ENCODE measurements around the gene FAM83D. TPM values are rescaled to one million over a fixed set of nuclear protein-coding genes. Genes with fewer than 3 reads are reported as not detected.
"Not testable (repeated sequence)": the region's sequence is repeated elsewhere in the genome, so short reads cannot be mapped to it uniquely, and the experiment has no call there.

Gene FAM83D
- total and polyA plus RNA-seq, 2 of the 4 experiments (the other 2 are of a cell fraction) = 20.4 to 26.4 TPM

DNA sequence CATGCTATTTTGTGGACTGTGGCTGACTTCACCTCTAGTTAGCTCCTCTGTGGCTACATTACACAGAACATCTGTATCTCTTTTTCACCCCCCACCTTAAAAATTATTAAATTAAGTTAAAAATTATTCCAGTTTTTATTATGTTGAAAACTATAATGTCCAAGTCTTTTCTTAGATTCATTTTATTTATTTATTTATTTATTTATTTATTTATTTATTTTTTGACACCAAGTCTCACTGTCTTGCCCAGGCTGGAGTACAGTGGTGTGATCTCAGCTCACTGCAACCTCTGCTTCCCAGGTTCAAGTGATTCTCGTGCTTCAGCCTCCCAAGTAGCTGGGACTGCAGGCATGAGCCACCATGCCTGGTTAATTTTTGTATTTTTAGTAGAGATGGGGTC is 70.6 kb downstream of the FAM83D start:
- H2AFZ ChIP-seq (replicated peaks; ENCODE audit: low read length, poor library complexity); H4K5ac ChIP-seq (ENCODE audit: low read depth, low read length); intact Hi-C loops (cut with micrococcal nuclease); H2BK120ac ChIP-seq (ENCODE audit: low read depth, low read length); H4K20me1 ChIP-seq (ENCODE audit: insufficient read depth, low read length); H2AK9ac ChIP-seq (replicated peaks; ENCODE audit: low read depth, low read length, poor library complexity); dilution Hi-C loops (cut with HindIII; ENCODE audit: low sequenced_read_pairs, unreplicated experiment); ATAC-seq (ENCODE audit: low read depth); H3K4ac ChIP-seq (ENCODE audit: low read depth, low read length); CTCF ChIA-PET; H2BK20ac ChIP-seq (ENCODE audit: low read depth, low read length); POLR2A ChIA-PET (ENCODE audit: unreplicated experiment); in situ Hi-C loops (cut with MboI; ENCODE audit: low sequenced_read_pairs); H2AK5ac ChIP-seq (ENCODE audit: low read depth, low read length); H3K4me3 ChIP-seq (ENCODE audit: insufficient read depth, low read depth, low read length); H3K23ac ChIP-seq (ENCODE audit: low read depth, low read length); H3K9ac ChIP-seq (ENCODE audit: low read depth, low read length); H2BK15ac ChIP-seq (ENCODE audit: low read depth, low read length); H2BK5ac ChIP-seq (ENCODE audit: low read depth, low read length, poor library complexity, severe bottlenecking); H3K4me1 ChIP-seq (ENCODE audit: control insufficient read depth, insufficient read depth, low read length); H3K27me3 ChIP-seq (ENCODE audit: control insufficient read depth, insufficient read depth, low read length); H3K4me2 ChIP-seq (ENCODE audit: low read depth, low read length); DNase-seq; H4K8ac ChIP-seq (ENCODE audit: low read depth in 2 of 2, low read length in 2 of 2); H3K9me3 ChIP-seq (ENCODE audit: control insufficient read depth, insufficient read depth, low read length); H3K27ac ChIP-seq (ENCODE audit: insufficient read depth, low read length); H3K56ac ChIP-seq (ENCODE audit: extremely low read depth, insufficient read depth, low read length); BruUV-seq (replicated peaks); H4K91ac ChIP-seq (ENCODE audit: insufficient read depth, low read depth, low read length); H3K18ac ChIP-seq (ENCODE audit: low read depth, low read length); H3K14ac ChIP-seq (replicated peaks; ENCODE audit: low read depth, low read length): not testable (repeated sequence)
- H3K79me1 ChIP-seq (ENCODE audit: low read depth in 1 of 2, low read length in 2 of 2) = peaks cover 0 to 14% of the 10 kb centered on the region in 2 experiments; a peak in 3 of 4 replicates
- H3K9me1 ChIP-seq (ENCODE audit: insufficient read depth, low read length) = peaks cover 16% of the 10 kb centered on the region
- no CpG with 5 or more reads among the region's 1 CpG for WGBS, 2 experiments (ENCODE audit: extremely low coverage in 2 of 2, insufficient read length in 1 of 2)
- H3K36me3 ChIP-seq (ENCODE audit: control insufficient read depth, insufficient read depth, low read length) = peaks cover 39% of the 10 kb centered on the region

Data from IMR-90 (cell line).